ENCODE data around the gene RASGRF2.
"Not testable (repeated sequence)": the region's sequence is repeated elsewhere in the genome, so short reads cannot be mapped to it uniquely, and the experiment has no call there.

The RASGRF2 gene

GRCh38 chr5:81045389-81045807, 85.2 kb downstream of the RASGRF2 start:
- no peak overlapping the region for H3K4me3 ChIP-seq (replicated peaks; ENCODE audit: low read depth, low read length)
- DNase-seq (ENCODE audit: extremely low read depth, low read depth): no peak
- TF ChIP-seq CTCF (IDR thresholded peaks at IDR 0.05; ENCODE audit: low read depth, low read length, missing control alignments): no peak

GRCh38 chr5:81046041-81046440, 85.9 kb downstream of the RASGRF2 start:
- DNase-seq (ENCODE audit: extremely low read depth, low read depth): no peak
- no peak for TF ChIP-seq CTCF (IDR thresholded peaks at IDR 0.05; ENCODE audit: low read depth, low read length, missing control alignments)
- no peak overlapping the region for H3K4me3 ChIP-seq (replicated peaks; ENCODE audit: low read depth, low read length)

GRCh38 chr5:81052325-81052724, 92.2 kb downstream of the RASGRF2 start:
- no peak overlapping the region for H3K4me3 ChIP-seq (replicated peaks; ENCODE audit: low read depth, low read length)
- no peak for TF ChIP-seq CTCF (IDR thresholded peaks at IDR 0.05; ENCODE audit: low read depth, low read length, missing control alignments)
- DNase-seq (ENCODE audit: extremely low read depth, low read depth): no peak

- not testable (repeated sequence) for DNase-seq (ENCODE audit: extremely low read depth, low read depth); H3K4me3 ChIP-seq (replicated peaks; ENCODE audit: low read depth, low read length)
Measured at GRCh38 chr5:81053282-81053681, 93.1 kb downstream of the RASGRF2 start.

GRCh38 chr5:81058121-81058520, 98.0 kb downstream of the RASGRF2 start:
- no peak overlapping the region for H3K4me3 ChIP-seq (replicated peaks; ENCODE audit: low read depth, low read length)
- no peak for DNase-seq (ENCODE audit: extremely low read depth, low read depth)
- TF ChIP-seq CTCF (IDR thresholded peaks at IDR 0.05; ENCODE audit: low read depth, low read length, missing control alignments): no peak

GRCh38 chr5:81065492-81065891, 105.3 kb downstream of the RASGRF2 start:
- TF ChIP-seq CTCF (IDR thresholded peaks at IDR 0.05; ENCODE audit: low read depth, low read length, missing control alignments): no peak
- no peak overlapping the region for H3K4me3 ChIP-seq (replicated peaks; ENCODE audit: low read depth, low read length)
- no peak for DNase-seq (ENCODE audit: extremely low read depth, low read depth)

DNA sequence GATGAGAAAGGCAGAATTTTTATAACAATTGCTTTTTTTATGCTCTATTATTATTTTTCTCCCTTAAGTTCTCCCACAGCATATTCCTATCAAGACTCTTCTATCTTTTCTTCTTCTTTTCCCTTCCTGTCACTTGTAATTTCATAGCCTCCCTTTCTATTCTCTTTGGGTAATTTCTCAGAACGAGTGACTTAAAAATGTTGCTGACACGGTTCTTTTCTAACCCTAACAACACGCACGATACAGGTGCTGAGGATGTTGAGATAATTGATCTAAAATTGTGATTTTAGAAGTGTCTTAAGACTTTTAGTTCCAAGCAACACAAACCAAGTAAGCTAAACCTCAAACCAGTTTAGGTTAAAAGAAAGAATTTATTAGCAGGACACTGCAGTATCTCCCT, 105.9 kb downstream of the RASGRF2 start:
- no peak for DNase-seq (ENCODE audit: extremely low read depth, low read depth)
- TF ChIP-seq CTCF (IDR thresholded peaks at IDR 0.05; ENCODE audit: low read depth, low read length, missing control alignments): no peak
- no peak overlapping the region for H3K4me3 ChIP-seq (replicated peaks; ENCODE audit: low read depth, low read length)

Data from HFF-Myc (cell line).